HG03025 (cell line): ENCODE results near the gene TMEM141.
A peak's percentile ranks its signal among the peaks of the same experiment; 100 is the strongest.
"Not testable (repeated sequence)": the region's sequence is repeated elsewhere in the genome, so short reads cannot be mapped to it uniquely, and the experiment has no call there.

Experiments used
- ATAC-seq: cut with Tn5 transposase; IDR thresholded peaks from one replicate; pipeline ENCODE4 v1.9.1; 2021; ENCODE audit warnings: mild to moderate bottlenecking, moderate library complexity; ENCODE audit not compliant: unreplicated experiment, low FRiP score

Gene TMEM141

GRCh38 chr9:136754626-136755301 lies 36.4 kb upstream of the TMEM141 start:
- no peak for ATAC-seq

GRCh38 chr9:136755302-136756133 lies 35.6 kb upstream of the TMEM141 start:
- not testable (repeated sequence) for ATAC-seq

DNA sequence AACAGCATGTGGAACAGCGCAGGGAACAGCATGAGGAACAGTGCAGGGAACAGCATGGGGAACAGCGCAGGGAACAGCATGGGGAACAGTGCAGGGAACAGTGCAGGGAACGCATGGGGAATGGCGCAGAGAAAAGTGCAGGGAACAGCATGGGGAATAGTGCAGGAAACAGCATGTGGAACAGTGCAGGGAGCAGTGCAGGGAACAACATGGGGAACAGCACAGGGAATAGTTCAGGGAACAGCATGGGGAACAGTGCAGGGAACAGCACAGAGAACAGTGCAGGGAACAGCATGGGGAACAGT lies 35.1 kb upstream of the TMEM141 start:
- no peak for ATAC-seq

DNA sequence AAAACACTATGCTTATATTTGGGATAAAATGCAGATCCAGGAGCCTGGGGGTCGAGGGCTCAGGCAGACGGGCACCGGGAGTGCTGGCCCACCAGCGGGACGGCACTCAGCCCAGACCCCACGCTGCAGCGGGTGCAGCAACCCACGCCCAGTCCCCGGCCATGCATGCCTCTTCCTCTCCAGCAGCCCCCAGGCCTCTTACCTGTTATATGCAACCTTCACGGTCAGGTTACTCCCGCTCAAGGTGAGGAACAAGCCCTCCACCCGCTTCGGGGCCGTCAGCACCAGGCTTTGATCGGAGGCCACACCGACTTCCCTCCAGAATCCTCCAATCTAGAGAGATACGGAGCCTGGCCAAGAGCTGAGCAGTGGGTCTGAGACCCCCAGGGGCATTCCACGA lies 34.3 kb upstream of the TMEM141 start:
- no peak for ATAC-seq

DNA sequence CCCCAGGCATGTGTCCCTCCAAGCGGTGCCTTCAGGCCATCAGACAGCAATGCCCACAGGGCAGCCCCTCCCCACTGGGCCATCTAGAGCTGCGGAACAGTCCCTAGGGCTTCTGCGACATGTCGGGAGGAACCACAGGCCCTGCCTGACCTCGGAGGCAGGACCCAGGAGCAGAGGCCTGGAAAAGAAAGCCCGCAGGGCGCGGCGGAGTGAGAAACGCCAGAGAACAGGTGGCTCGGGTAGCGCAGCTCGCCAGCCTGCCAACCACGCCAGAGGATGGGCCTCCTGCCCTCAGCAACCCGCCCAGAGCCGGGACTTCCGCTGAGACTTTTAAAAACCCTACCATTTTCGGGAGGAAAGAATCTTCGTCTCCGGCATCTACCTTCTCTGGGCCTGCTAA lies 33.8 kb upstream of the TMEM141 start:
- ATAC-seq: no peak

DNA sequence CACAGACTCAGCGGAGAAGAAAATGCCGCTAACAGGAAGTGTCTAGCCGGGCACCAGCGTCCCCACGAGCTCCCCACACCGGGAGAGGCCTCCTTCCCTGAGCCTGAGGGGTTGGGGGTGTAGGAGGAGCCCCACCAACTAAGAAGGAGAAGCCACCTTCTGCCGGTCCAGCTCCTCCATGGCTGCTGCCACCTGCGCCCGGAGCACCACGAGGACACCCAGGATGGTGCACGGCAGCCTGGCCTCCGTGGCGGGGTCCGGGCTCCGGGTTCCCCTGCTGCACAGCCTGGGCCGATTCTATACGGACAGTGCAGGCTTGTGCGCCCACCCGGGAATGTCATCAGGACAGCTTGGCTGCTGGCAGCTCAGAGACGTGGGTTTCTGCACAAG lies 33.4 kb upstream of the TMEM141 start:
- ATAC-seq: no peak

DNA sequence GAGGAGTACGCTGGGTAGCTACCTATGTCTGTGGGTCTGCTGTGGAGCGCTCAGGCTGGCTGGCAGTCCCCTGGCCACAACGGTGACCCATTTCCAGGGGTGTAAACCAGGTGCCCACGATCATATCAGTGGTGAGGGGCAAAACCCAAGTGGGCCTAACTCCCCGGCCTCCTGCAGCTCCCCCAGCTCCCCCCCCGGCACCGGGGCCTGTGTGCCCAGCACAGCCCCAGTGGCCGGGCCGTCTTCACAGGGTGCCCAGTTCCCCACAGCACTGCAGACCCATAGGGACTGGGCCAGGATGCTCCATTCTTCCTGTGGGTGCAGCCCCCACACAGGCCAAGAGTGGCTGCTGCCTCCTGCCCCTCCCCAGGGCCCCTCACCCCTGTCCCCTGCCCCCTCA lies 32.1 kb upstream of the TMEM141 start:
- no peak for ATAC-seq

GRCh38 chr9:136759436-136760325 lies 31.5 kb upstream of the TMEM141 start:
- no peak for ATAC-seq

DNA sequence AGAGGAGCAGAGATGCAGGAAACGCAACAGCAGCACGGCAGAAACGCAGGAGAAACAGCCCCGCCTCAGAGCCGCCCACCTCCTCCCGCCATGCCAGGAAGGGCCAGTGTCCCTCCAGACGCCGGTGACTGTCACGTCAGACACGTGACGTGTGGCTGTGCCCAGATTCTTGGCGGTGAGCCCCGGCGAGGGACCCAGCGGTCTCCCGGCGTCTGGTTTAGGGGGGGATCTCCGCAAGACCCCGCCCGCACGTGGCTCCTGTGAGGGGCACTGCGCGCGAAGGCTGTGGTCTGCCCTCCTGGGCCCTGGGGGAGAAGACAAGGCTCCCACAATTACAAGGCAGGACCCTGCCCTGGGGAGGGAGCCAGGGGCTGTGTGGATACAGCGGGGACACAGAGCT lies 30.7 kb upstream of the TMEM141 start:
- ATAC-seq: no peak

DNA sequence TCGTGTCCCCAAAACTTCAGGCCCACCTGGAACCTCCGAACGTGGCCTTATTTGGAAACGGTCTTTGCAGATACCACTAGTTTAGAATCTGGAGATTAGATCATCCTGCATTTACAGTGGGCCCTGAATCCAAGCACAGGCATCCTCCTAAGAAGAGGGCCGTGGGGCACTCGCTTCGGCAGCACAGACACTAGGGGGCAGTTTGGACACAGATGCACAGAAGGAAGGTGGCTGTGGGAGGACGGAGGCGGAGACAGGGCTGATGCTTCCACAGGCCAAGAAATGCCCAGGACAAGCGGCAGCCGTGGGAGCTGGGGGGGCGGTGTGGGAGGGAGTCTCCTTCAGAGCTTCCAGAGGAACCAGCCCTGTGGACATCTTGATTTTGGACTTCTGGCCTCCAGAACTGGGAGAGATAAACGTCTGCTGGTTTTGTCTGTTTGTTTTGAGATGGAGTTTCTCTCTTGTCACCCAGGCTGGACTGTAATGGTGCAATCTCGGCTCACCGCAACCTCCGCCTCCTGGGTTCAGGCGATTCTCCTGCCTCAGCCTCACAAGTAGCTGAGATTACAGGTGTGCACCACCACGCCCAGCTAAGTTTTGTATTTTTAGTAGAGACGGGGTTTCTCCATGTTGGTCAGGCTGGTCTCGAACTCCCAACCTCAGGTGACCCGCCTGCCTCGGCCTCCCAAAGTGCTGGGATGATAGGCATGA lies 30.2 kb upstream of the TMEM141 start:
- not testable (repeated sequence) for ATAC-seq

DNA sequence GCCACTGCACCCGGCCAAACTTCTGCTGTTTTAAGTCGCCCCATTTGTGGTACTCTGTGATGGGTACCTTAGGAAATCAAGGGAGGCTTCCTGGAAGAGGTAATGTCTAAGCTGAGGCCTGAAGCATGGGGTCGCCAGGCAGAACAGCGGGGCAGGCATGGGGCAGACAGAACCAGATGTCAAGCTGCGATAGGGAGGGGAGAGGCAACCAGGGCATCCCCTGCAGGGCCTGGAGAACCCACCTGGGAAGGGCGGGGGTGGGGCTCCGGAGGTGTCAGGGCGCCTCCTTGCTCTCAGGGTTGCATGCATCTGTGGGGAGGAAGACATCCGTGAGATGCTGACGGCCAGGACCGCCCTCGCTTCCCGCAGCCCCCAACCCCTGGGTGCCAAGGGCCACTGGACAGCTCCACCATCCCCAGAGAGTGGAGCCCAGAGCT lies 29.6 kb upstream of the TMEM141 start:
- no peak for ATAC-seq

DNA sequence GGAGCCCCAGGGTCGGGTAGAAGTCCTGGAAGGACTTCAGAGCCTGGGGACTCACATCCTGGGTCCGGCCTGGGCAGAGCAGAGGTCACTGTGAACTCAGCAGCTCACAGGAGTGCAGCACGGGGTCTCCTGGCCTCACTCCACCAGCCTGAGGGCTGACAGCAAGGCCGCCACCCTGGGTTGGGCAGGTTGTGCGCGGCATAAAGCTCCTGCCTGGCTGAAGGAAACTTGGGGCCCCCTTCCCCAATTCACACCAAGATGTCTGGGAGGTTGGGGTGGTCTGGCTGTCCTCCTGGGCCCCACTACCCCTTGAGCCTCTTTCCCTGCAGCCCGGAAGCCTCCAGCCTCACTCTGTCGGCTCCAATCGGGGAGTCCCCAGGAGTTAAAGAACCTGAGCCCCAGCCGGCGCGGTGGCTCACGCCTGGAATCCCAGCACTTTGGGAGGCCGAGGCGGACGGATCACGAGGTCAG lies 28.9 kb upstream of the TMEM141 start:
- ATAC-seq: no peak

- no peak for ATAC-seq
Observed at GRCh38 chr9:136762915-136763648, 28.1 kb upstream of the TMEM141 start.

GRCh38 chr9:136763649-136764035 lies 27.5 kb upstream of the TMEM141 start:
- no peak for ATAC-seq

DNA sequence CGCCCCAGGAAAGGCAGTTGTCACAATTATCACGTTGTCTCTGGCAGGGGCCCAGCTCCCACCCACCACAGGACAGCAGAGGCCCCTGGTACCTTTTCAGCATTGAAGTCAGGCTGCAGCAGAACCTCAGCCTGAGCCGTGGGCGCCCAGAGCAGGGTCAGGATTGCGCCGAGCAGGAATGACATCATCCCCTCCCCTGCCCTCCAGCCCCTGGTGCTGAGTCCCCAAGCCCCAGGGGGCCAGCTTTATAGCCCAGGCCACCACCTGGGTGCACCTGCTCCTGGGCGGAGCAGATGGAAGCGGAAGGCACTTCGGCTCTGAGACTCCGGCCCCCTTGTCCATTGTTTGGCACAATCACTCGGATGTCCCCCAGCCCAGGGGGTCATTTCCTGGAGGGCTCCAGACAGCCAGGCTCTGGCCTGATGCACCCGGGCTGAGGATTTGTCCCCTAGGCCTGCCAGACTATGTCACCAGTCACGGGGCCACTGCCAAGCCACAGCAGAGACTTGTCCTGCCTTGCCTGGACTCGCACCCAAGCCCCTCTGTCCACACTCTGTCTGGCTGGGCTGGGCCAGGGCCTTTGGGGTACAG lies 26.7 kb upstream of the TMEM141 start, which contains the start of gene LCN15:
TSS of gene LCN15 (minus strand) at position 218 of the 591 bp plus-strand sequence. CDS start at position 188, 30 bp downstream.
- ATAC-seq: no peak

- no peak for ATAC-seq
Observed at GRCh38 chr9:136765041-136765440, 26.1 kb upstream of the TMEM141 start.

DNA sequence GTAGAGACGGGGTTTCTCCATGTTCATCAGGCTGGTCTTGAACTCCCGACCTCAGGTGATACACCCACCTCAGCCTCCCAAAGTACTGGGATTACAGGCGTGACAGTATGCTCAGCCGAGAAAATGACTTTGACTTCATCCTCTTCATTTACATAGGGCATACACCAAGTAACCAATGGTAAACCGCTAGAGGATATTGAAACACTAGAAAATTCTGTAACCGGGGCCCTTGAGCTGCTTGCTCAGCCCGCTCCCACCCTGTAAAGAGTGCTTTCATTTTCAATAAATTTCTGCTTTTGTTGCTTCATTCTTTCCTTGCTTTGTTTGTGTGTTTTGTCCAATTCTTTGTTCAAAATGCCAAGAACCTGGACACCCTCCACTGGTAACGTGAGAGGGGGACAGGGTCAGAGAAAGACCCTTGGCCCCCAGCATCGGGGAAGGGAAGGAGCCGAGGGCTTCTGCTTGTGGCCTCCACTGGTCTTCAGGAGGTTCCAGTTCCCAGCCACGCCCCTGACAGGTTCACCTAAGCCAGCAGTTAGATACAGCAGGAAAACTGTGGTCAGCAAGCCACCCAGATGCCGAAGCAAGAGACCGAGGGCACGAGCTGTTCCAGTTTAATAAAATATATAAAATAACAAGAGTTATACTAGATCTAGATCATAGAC lies 25.3 kb upstream of the TMEM141 start:
- peak; percentile 49 for ATAC-seq

GRCh38 chr9:136766410-136767120 lies 24.6 kb upstream of the TMEM141 start:
- ATAC-seq: not testable (repeated sequence)
